Tibial nerve (tissue), 4 donors: Measurements from ENCODE around the gene DNAAF6. TPM values are rescaled to one million over a fixed set of nuclear protein-coding genes. Genes with fewer than 3 reads are reported as not detected.
"Not testable (repeated sequence)": the region's sequence is repeated elsewhere in the genome, so short reads cannot be mapped to it uniquely, and the experiment has no call there.

Experiments used
- DNase-seq, 2 donors: peaks; one replicate each; pipeline ENCODE4 v3.0.0-alpha.2; 2019; ENCODE audit warnings: low spot score in 2 of 2
- H3K27ac ChIP-seq, 4 donors: fragments of 200-600 bp; sonication (generic) in 3 of 4; one replicate each; pipeline ENCODE4 v1.5.1; 2017 to 2019; ENCODE audit warnings: mild to moderate bottlenecking in 1 of 4
- H3K27me3 ChIP-seq, 2 donors: fragments of 200-600 bp; sonication (generic) in 1 of 2; one replicate each; pipeline versions ENCODE4 v1.5.1 to v1.6.0; 2017 to 2019
- H3K36me3 ChIP-seq, 3 donors: fragments of 200-600 bp; sonication (generic); one replicate each; pipeline ENCODE4 v1.5.1; 2018 to 2019
- H3K4me1 ChIP-seq, 4 donors: fragments of 200-600 bp; sonication (generic) in 3 of 4; one replicate each; pipeline ENCODE4 v1.5.1; 2017 to 2019
- H3K4me3 ChIP-seq, 4 donors: fragments of 200-600 bp; sonication (generic) in 3 of 4; one replicate each; pipeline ENCODE4 v1.5.1; 2017 to 2019; ENCODE audit warnings: mild to moderate bottlenecking in 1 of 4, moderate library complexity in 1 of 4
- H3K9me3 ChIP-seq, 4 donors: fragments of 200-600 bp; sonication (generic) in 3 of 4; one replicate each; pipeline ENCODE4 v1.5.1; 2017 to 2019
- CTCF ChIP-seq, 5 experiments: fragments of 200-600 bp in 3 of 5; fragments of 450-650 bp in 2 of 5; sonication (generic) in 3 of 5; IDR thresholded peaks; one replicate each; pipeline ENCODE4 v1.5.1; 2016 to 2019; ENCODE audit warnings: antibody characterized with exemption in 5 of 5, mild to moderate bottlenecking in 3 of 5, moderate library complexity in 2 of 5
- EP300 ChIP-seq, 2 donors: sonication (generic); formaldehyde crosslinking; IDR thresholded peaks; one replicate each; pipeline ENCODE4 v1.6.1; 2017; ENCODE audit warnings: antibody characterized with exemption in 2 of 2, mild to moderate bottlenecking in 1 of 2
- POLR2A ChIP-seq, 2 donors: fragments of 450-650 bp; IDR thresholded peaks; one replicate each; pipeline ENCODE4 v1.6.1; 2017; ENCODE audit warnings: antibody characterized with exemption in 2 of 2, mild to moderate bottlenecking in 2 of 2, moderate library complexity in 2 of 2
- WGBS, 2 donors: methylation state at CpG; one replicate each; pipeline ENCODE4 v1.1.5; 2018; 5-methylcytosine and 5-hydroxymethylcytosine counted together
- total RNA-seq, 4 donors: library from RNA; depleted of rRNA; stranded (reverse); fragments of >200 nt; gene quantifications; one replicate each; pipeline ENCODE4 v1.1.0, GENCODE V29; 2016

Gene DNAAF6
- total RNA-seq, 4 donors from 2014 or later: not detected

- Histone ChIP-seq H3K36me3 (no peaks in the 10 kb centered on the region), H3K4me3 (no peak overlapping the region), H3K27ac (no peak overlapping the region), H3K27me3 (no peaks in the 10 kb centered on the region), H3K4me1 (no peaks in the 10 kb centered on the region), H3K9me3 (no peaks in the 10 kb centered on the region)
- DNase-seq: no peak
- TF ChIP-seq EP300 (IDR thresholded peaks at IDR 0.05): no peak
- no peak for TF ChIP-seq CTCF (IDR thresholded peaks at IDR 0.05)
- TF ChIP-seq POLR2A (IDR thresholded peaks at IDR 0.05): no peak
Measured at GRCh38 chrX:107171369-107172102, 34.9 kb upstream of the DNAAF6 start.

- TF ChIP-seq CTCF (IDR thresholded peaks at IDR 0.05): no peak
- H3K36me3 ChIP-seq: no peaks in the 10 kb centered on the region
Measured at GRCh38 chrX:107197319-107197718, 9.1 kb upstream of the DNAAF6 start.

GRCh38 chrX:107198074-107198473 is 8.3 kb upstream of the DNAAF6 start:
- 82 to 84% methylated on average over 6 of the region's 6 CpGs for WGBS, 2 donors

More at GRCh38 chrX:107197319-107197718, 9.1 kb upstream of the DNAAF6 start:
- Histone ChIP-seq H3K27ac (no peak overlapping the region), H3K4me1 (no peaks in the 10 kb centered on the region), H3K27me3 (peaks cover 0 to 11% of the 10 kb centered on the region in 2 donors), H3K4me3 (no peak overlapping the region), H3K9me3 (no peaks in the 10 kb centered on the region)
- 80 to 95% methylated on average over 1 of the region's 1 CpG for WGBS, 2 donors
- DNase-seq: no peak

GRCh38 chrX:107199491-107199890 is 6.9 kb upstream of the DNAAF6 start:
- WGBS, 2 donors: 75 to 83% methylated on average over 3 of the region's 3 CpGs
- no peak for DNase-seq
- H3K36me3 ChIP-seq: no peaks in the 10 kb centered on the region
- H3K27ac ChIP-seq: no peak overlapping the region
- TF ChIP-seq EP300 (IDR thresholded peaks at IDR 0.05) (no peak), POLR2A (IDR thresholded peaks at IDR 0.05) (no peak), CTCF (IDR thresholded peaks at IDR 0.05) (no peak)
- no peak overlapping the region for H3K4me3 ChIP-seq
- H3K27me3 ChIP-seq: peaks cover 0 to 15% of the 10 kb centered on the region in 2 donors
- H3K4me1 ChIP-seq: no peaks in the 10 kb centered on the region
- no peaks in the 10 kb centered on the region for H3K9me3 ChIP-seq

More at GRCh38 chrX:107198074-107198473, 8.3 kb upstream of the DNAAF6 start:
- peaks cover 0 to 11% of the 10 kb centered on the region in 2 donors for H3K27me3 ChIP-seq
- H3K27ac ChIP-seq, DNase-seq, H3K4me1 ChIP-seq, H3K4me3 ChIP-seq, H3K36me3 ChIP-seq, H3K9me3 ChIP-seq: not testable (repeated sequence)

- TF ChIP-seq EP300 (IDR thresholded peaks at IDR 0.05) (no peak), POLR2A (IDR thresholded peaks at IDR 0.05) (no peak), CTCF (IDR thresholded peaks at IDR 0.05) (no peak)
- H3K27ac ChIP-seq: no peak overlapping the region
- H3K9me3 ChIP-seq: no peaks in the 10 kb centered on the region
- no peaks in the 10 kb centered on the region for H3K36me3 ChIP-seq
- 73 to 77% methylated on average over 6 of the region's 6 CpGs for WGBS, 2 donors
- H3K27me3 ChIP-seq: peaks cover 0 to 13% of the 10 kb centered on the region in 2 donors
- no peaks in the 10 kb centered on the region for H3K4me1 ChIP-seq
- no peak overlapping the region for H3K4me3 ChIP-seq
- no peak for DNase-seq
Measured at GRCh38 chrX:107204068-107204605, 2.3 kb upstream of the DNAAF6 start.
